OCI-LY7 (cell line): Measurements from ENCODE around the gene TBC1D30. TPM values are rescaled to one million over a fixed set of nuclear protein-coding genes. Genes with fewer than 3 reads are reported as not detected.

Source experiments
- BruUV-seq: library from RNA; stranded (reverse); fragments of 400-500 nt; replicated peaks from 2 replicates; lab custom pipeline; 2021; lab: Mats Ljungman, UMichigan
- CTCF ChIA-PET: fragments of 300-600 bp; sonication (Branson Sonifier 250); formaldehyde crosslinking; loops from one replicate; lab custom pipeline; 2022; ENCODE audit warnings: antibody characterized with exemption; ENCODE audit not compliant: unreplicated experiment; lab: Charles Lee
- POLR2A ChIA-PET: fragments of 300-600 bp; sonication (Branson Sonifier 250); formaldehyde crosslinking; loops from one replicate; lab custom pipeline; 2022; ENCODE audit warnings: antibody characterized with exemption; lab: Charles Lee
- DNase-seq: peaks from one replicate; pipeline ENCODE4 v3.0.0-alpha.2; 2015; ENCODE audit warnings: low spot score
- H2AFZ ChIP-seq: fragments of 200-600 bp; sonication (generic), shearing (Covaris generic); 2 replicates; pipeline ENCODE4 v1.6.1; 2014; ENCODE audit warnings: mild to moderate bottlenecking, antibody characterized with exemption, low read length, moderate library complexity
- H3K27ac ChIP-seq: fragments of 200-600 bp; sonication (generic); 2 replicates; pipeline ENCODE4 v1.5.1; 2014; ENCODE audit warnings: mixed run types, low read depth, mild to moderate bottlenecking, moderate library complexity, low read length, inconsistent platforms; ENCODE audit not compliant: poor library complexity, severe bottlenecking
- H3K36me3 ChIP-seq: fragments of 200-600 bp; sonication (generic); 2 replicates; pipeline ENCODE4 v1.6.1; 2014; ENCODE audit warnings: mild to moderate bottlenecking, antibody characterized with exemption, low read length, moderate library complexity, mixed read lengths; ENCODE audit not compliant: insufficient read depth
- H3K4me1 ChIP-seq: fragments of 200-600 bp; sonication (generic); 2 replicates; pipeline ENCODE4 v1.5.1; 2014; ENCODE audit warnings: mild to moderate bottlenecking, low read length; ENCODE audit not compliant: insufficient read depth, poor library complexity, severe bottlenecking
- H3K4me2 ChIP-seq: fragments of 200-600 bp; sonication (generic); 2 replicates; pipeline ENCODE4 v1.6.1; 2014; ENCODE audit warnings: mild to moderate bottlenecking, low read length
- H3K4me3 ChIP-seq: fragments of 200-600 bp; sonication (generic); 2 replicates; pipeline ENCODE4 v1.5.1; 2014; ENCODE audit warnings: mild to moderate bottlenecking, low read depth, low read length; ENCODE audit not compliant: poor library complexity, severe bottlenecking
- H3K79me2 ChIP-seq: fragments of 200-600 bp; sonication (generic); 2 replicates; pipeline ENCODE4 v1.6.1; 2016; ENCODE audit warnings: low read depth, mild to moderate bottlenecking, low read length, moderate library complexity, mixed read lengths; ENCODE audit not compliant: insufficient read depth
- H3K9me2 ChIP-seq: fragments of 200-600 bp; sonication (generic); 2 replicates; pipeline ENCODE4 v1.6.1; 2016; ENCODE audit warnings: mild to moderate bottlenecking, low read length, mixed read lengths; ENCODE audit not compliant: insufficient read depth
- H3K9me3 ChIP-seq: fragments of 200-600 bp; sonication (generic); 2 replicates; pipeline ENCODE4 v1.6.1; 2014; ENCODE audit warnings: mild to moderate bottlenecking, mixed run types, low read length, mixed read lengths
- H4K20me1 ChIP-seq: fragments of 200-600 bp; sonication (generic); 2 replicates; pipeline ENCODE4 v1.6.1; 2014; ENCODE audit warnings: mild to moderate bottlenecking, antibody characterized with exemption, low read length, moderate library complexity, mixed read lengths; ENCODE audit not compliant: insufficient read depth
- EZH2phosphoT487 ChIP-seq: fragments of 200-600 bp; sonication (generic); IDR thresholded peaks from 2 replicates; pipeline ENCODE4 v1.6.1; 2018; ENCODE audit warnings: low read depth, borderline replicate concordance, mild to moderate bottlenecking, mixed run types, antibody characterized with exemption, low read length, moderate library complexity, mixed read lengths
- intact Hi-C: fragments of 100-400 bp; cut with micrococcal nuclease; formaldehyde crosslinking; loops from one replicate; pipeline ENCODE4 v1.10.0; 2022; ENCODE audit not compliant: unreplicated experiment
- total RNA-seq, 2 experiments: library from RNA; depleted of rRNA in 1 of 2; stranded (reverse); fragments of >200 nt in 1 of 2; shearing (Covaris generic) in 1 of 2; gene quantifications; 2 replicates each; pipeline ENCODE4 v1.2.3, GENCODE V29; 2014 to 2022
- TF ChIP-seq, protein P1 (sequence below): fragments of 200-600 bp; sonication (generic); conservative IDR thresholded peaks from 2 replicates; pipeline ENCODE4 v1.5.1; 2014; ENCODE audit warnings: mild to moderate bottlenecking, antibody characterized with exemption, low read length, moderate library complexity, mixed read lengths

Gene TBC1D30
- total RNA-seq, 2 experiments from 2014 or later, result 0.13 to 4.6 TPM

DNA sequence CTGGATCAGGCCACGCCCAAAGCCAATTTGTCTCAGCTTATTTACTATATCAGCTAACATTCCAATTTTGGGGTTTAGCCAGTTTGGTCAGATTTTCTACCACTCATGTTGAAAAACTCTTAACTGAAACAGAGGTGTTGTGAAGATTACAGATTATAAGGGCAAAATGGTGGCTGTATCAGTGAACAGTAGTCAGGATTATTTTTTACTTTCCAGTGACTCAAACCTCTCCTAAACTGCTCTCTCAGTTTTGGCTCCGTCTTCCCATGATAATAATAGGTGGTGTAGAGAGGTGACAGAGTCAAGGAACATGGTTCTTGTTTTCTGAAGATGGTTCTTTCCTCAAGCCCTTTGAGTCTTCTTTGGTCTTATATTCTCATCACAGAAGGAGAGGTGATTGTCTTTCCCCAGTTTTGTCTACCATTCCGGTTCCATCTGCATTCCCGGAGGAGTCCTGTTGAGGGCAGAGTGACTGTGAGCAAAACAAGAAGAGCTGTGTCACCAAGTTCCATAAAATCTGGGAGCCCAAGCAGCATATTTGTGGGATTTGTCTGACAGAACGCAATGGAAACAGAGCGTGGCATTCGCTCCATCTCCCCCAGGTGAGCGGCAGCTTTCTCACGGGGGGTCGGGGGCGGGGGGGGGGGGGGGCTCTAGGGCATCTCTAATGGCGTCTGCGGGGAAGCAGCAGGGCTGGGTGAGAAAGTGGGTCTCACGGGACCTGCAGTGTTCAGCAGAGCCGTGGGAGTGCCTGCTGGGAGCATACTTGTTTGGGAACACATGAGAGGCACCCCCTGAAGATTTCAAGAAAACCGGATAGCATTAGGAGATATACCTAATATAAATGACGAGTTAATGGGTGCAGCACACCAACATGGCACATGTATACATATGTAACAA lies 59.1 kb downstream of the TBC1D30 start:
- ChIA-PET CTCF (interaction anchor here (0.5 kb wide), 1 partner anchor 88 kb away, joined by 6 read pairs; no protein-coding TSS in a partner anchor), POLR2A (interaction anchor here (0.6 kb wide), 1 partner anchor 115 kb away, joined by 4 read pairs; no protein-coding TSS in a partner anchor)
- H4K20me1 ChIP-seq, result no peaks in the 10 kb centered on the region
- H3K9me2 ChIP-seq, result no peaks in the 10 kb centered on the region
- no peaks in the 10 kb centered on the region for H3K9me3 ChIP-seq
- H3K27ac ChIP-seq, result no peak overlapping the region
- H3K4me2 ChIP-seq, result no peak overlapping the region
- no TSS peak for BruUV-seq
- H3K4me1 ChIP-seq, result no peaks in the 10 kb centered on the region
- H3K79me2 ChIP-seq, result no peaks in the 10 kb centered on the region
- TF ChIP-seq, protein P1, sequence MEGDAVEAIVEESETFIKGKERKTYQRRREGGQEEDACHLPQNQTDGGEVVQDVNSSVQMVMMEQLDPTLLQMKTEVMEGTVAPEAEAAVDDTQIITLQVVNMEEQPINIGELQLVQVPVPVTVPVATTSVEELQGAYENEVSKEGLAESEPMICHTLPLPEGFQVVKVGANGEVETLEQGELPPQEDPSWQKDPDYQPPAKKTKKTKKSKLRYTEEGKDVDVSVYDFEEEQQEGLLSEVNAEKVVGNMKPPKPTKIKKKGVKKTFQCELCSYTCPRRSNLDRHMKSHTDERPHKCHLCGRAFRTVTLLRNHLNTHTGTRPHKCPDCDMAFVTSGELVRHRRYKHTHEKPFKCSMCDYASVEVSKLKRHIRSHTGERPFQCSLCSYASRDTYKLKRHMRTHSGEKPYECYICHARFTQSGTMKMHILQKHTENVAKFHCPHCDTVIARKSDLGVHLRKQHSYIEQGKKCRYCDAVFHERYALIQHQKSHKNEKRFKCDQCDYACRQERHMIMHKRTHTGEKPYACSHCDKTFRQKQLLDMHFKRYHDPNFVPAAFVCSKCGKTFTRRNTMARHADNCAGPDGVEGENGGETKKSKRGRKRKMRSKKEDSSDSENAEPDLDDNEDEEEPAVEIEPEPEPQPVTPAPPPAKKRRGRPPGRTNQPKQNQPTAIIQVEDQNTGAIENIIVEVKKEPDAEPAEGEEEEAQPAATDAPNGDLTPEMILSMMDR, result no peak
- no peak for TF ChIP-seq EZH2phosphoT487
- no peak overlapping the region for H2AFZ ChIP-seq
- no peak for DNase-seq
- intact Hi-C loops, result no loop called here
- no peak overlapping the region for H3K4me3 ChIP-seq
- no peaks in the 10 kb centered on the region for H3K36me3 ChIP-seq

DNA sequence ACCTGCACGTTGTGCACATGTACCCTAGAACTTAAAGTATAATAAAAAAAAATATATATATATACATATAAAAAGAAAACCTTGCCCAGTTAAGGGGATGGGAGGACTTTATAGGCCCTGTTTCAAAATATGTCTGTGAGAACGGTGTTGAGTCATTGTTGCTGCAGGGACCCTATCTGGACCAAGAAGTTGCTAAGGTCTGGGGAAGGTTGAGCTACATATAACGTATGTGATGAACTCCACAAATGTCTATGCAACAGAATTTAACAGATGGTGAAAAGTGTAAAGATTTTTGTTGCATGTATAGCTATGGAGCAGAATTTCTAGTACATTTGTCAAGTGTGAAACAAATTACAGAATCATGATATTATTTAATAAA lies 59.7 kb downstream of the TBC1D30 start:
- Histone ChIP-seq H3K4me3 (no peak overlapping the region), H3K36me3 (no peaks in the 10 kb centered on the region), H3K4me1 (no peaks in the 10 kb centered on the region), H4K20me1 (no peaks in the 10 kb centered on the region), H3K9me3 (no peaks in the 10 kb centered on the region), H2AFZ (no peak overlapping the region), H3K4me2 (no peak overlapping the region), H3K27ac (no peak overlapping the region), H3K9me2 (no peaks in the 10 kb centered on the region), H3K79me2 (no peaks in the 10 kb centered on the region)
- POLR2A ChIA-PET, result no interaction called here
- no TSS peak for BruUV-seq
- DNase-seq, result no peak
- no peak for TF ChIP-seq EZH2phosphoT487
- intact Hi-C loops, result no loop called here
- CTCF ChIA-PET, result no interaction called here

DNA sequence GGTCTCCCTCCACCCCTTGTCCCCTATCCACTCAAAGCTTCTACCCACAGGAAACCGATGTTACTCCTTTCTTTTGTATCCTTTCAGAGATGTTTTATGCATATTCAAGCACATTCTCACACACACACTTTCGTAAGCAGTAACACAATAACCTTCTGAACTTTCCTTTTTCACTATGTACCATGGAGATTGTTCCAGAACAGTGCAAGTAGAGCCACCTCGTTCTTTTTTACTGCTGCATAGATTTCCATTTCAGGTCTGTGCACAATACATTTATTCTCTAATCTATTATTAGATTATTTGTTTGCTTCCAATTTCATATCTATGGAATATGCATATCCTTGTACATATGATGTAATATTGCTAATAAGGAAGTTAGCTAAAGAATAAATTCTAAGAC lies 60.3 kb downstream of the TBC1D30 start:
- H3K9me2 ChIP-seq, result no peaks in the 10 kb centered on the region
- TF ChIP-seq, protein P1, result no peak
- no peak for TF ChIP-seq EZH2phosphoT487
- H4K20me1 ChIP-seq, result no peaks in the 10 kb centered on the region
- no peak overlapping the region for H2AFZ ChIP-seq
- intact Hi-C loops, result no loop called here
- H3K9me3 ChIP-seq, result no peaks in the 10 kb centered on the region
- ChIA-PET CTCF (no interaction called here), POLR2A (no interaction called here)
- H3K27ac ChIP-seq, result no peak overlapping the region
- no peak overlapping the region for H3K4me3 ChIP-seq
- no peaks in the 10 kb centered on the region for H3K4me1 ChIP-seq
- H3K36me3 ChIP-seq, result no peaks in the 10 kb centered on the region
- no TSS peak for BruUV-seq
- no peaks in the 10 kb centered on the region for H3K79me2 ChIP-seq
- no peak for DNase-seq
- H3K4me2 ChIP-seq, result no peak overlapping the region
